ENCODE results near the gene LHX6. TPM values are rescaled to one million over a fixed set of nuclear protein-coding genes. Genes with fewer than 3 reads are reported as not detected.

The LHX6 gene
- total and polyA plus RNA-seq, 2 donors from 2014 or later, result 0.82 to 4.9 TPM

DNA sequence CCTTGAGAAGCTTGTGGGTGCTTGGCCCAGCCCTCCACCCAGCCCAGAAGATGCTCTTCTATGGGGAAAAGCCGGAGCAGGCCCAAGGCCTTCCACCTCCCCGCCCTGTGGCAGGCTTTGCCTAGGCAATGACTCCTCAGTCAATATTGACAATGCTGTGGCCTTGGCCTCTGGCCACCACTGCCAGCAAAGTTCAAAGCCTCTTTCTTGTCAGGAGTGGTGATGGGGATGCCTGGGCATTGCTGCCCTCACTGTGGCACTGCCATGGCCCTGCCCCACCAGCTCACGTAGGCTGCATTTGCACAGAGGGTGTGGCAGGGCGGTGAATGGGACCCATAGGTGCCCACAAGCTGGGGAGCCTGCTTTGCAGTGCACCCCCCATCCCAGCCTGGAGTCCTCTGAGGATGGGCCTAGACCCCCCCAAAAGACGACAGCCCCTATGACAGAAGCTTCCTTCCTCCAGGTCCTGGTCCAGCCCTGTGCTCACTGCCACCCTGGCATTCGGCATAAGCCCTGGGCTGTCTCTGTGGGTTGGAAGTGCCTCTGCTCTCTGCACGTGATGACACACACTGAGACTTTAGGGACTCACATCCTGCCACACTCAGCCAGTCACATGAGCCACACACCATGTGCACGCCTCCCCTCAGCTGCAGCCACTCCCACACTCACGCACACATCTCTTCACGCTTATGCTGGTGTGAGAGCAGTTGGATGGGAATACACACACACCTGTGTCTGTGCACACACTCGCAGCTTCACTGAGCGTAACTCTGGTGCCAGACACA lies 38.0 kb downstream of the LHX6 start:
- FAIRE-seq, result no peak
- H3K36me3 ChIP-seq (ENCODE audit: control insufficient read depth in 2 of 3, insufficient read depth in 3 of 3, low read length in 3 of 3), result no peaks in the 10 kb centered on the region
- H3K4me3 ChIP-seq (ENCODE audit: low read length in 3 of 3), result no peak overlapping the region
- no peak overlapping the region for H3K9ac ChIP-seq (ENCODE audit: low read length in 3 of 3)
- TF ChIP-seq, protein P1, sequence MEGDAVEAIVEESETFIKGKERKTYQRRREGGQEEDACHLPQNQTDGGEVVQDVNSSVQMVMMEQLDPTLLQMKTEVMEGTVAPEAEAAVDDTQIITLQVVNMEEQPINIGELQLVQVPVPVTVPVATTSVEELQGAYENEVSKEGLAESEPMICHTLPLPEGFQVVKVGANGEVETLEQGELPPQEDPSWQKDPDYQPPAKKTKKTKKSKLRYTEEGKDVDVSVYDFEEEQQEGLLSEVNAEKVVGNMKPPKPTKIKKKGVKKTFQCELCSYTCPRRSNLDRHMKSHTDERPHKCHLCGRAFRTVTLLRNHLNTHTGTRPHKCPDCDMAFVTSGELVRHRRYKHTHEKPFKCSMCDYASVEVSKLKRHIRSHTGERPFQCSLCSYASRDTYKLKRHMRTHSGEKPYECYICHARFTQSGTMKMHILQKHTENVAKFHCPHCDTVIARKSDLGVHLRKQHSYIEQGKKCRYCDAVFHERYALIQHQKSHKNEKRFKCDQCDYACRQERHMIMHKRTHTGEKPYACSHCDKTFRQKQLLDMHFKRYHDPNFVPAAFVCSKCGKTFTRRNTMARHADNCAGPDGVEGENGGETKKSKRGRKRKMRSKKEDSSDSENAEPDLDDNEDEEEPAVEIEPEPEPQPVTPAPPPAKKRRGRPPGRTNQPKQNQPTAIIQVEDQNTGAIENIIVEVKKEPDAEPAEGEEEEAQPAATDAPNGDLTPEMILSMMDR (IDR thresholded peaks at IDR 0.05; ENCODE audit: borderline replicate concordance, extremely low read depth, insufficient read depth), result no peak
- H3K27me3 ChIP-seq (ENCODE audit: control insufficient read depth, insufficient read depth, low read length), result no peaks in the 10 kb centered on the region
- DNase-seq, result peak in 2 of 5 donors; percentile 17 to 24
- no peak overlapping the region for H3K27ac ChIP-seq (ENCODE audit: low read depth in 2 of 2, low read length in 2 of 2)
- no peaks in the 10 kb centered on the region for H3K4me1 ChIP-seq (ENCODE audit: control insufficient read depth in 2 of 3, insufficient read depth in 2 of 3, low read depth in 1 of 3, low read length in 3 of 3)
- no peaks in the 10 kb centered on the region for H3K9me3 ChIP-seq (ENCODE audit: control insufficient read depth in 2 of 3, insufficient read depth in 1 of 3, low read length in 3 of 3)
- intact Hi-C loops (cut with DNase I), result no loop called here

DNA sequence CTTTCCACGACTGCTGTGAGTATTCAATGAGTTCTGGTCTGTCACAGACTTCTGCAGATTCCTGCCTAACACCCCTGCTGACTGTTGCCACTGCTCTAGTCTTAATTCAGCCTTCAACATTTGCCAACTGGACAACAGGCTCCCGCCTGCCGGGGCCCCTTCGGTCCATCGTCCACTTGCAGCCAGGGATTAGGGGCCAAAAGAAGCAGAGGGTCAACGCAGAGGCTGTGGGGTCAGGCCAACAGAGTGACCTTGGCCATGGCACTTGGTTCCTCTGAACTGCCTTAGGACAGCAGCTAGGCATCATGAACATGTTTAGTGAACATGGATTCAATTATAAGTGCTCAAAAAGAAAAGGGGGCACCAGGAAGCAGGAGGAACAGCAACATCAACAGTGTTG lies 40.4 kb downstream of the LHX6 start:
- Histone ChIP-seq H3K9me3 (ENCODE audit: control insufficient read depth in 2 of 3, insufficient read depth in 1 of 3, low read length in 3 of 3) (no peaks in the 10 kb centered on the region), H3K27me3 (ENCODE audit: control insufficient read depth, insufficient read depth, low read length) (no peaks in the 10 kb centered on the region), H3K36me3 (ENCODE audit: control insufficient read depth in 2 of 3, insufficient read depth in 3 of 3, low read length in 3 of 3) (no peaks in the 10 kb centered on the region), H3K9ac (ENCODE audit: low read length in 3 of 3) (no peak overlapping the region), H3K4me1 (ENCODE audit: control insufficient read depth in 2 of 3, insufficient read depth in 2 of 3, low read depth in 1 of 3, low read length in 3 of 3) (no peaks in the 10 kb centered on the region), H3K27ac (ENCODE audit: low read depth in 2 of 2, low read length in 2 of 2) (no peak overlapping the region), H3K4me3 (ENCODE audit: low read length in 3 of 3) (no peak overlapping the region)
- intact Hi-C loops (cut with DNase I), result no loop called here
- FAIRE-seq (no peak), DNase-seq (no peak)
- TF ChIP-seq, protein P1 (IDR thresholded peaks at IDR 0.05; ENCODE audit: borderline replicate concordance, extremely low read depth, insufficient read depth), result no peak

DNA sequence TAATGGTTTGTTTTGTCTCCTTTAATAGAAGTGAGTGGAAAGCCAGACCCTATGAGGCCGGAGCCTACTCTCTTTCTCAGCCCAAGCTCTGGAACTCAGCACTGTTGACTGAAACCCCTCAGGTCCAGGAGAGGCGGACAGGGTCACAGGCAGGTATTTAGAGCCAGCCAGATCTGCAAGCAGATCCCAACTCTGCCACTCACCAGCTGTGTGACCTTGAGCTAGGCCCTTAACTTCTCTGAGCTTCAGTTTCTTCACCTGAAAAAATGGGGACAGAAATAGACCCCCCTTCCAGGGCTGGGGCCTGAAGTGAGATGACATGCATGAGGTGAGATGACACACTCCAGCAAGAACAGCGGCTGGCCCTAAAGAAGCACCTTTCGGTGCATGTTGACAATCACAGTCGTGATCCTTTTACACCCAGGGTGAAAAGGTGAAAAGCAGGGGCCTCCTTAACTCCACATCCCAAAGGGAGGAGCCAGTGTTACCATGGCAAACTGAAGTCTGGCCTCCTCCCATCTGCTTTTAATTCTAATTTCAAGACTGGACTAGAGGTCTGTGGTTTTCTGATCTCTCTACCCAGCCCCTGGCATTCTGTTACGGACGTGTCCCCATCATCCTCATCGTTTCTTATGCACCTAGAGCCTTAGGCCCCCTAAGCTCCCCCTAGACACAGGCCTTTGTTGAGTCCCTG lies 41.8 kb downstream of the LHX6 start:
- FAIRE-seq (no peak), DNase-seq (no peak)
- Histone ChIP-seq H3K4me3 (ENCODE audit: low read length in 3 of 3) (no peak overlapping the region), H3K36me3 (ENCODE audit: control insufficient read depth in 2 of 3, insufficient read depth in 3 of 3, low read length in 3 of 3) (no peaks in the 10 kb centered on the region), H3K27me3 (ENCODE audit: control insufficient read depth, insufficient read depth, low read length) (no peaks in the 10 kb centered on the region), H3K27ac (ENCODE audit: low read depth in 2 of 2, low read length in 2 of 2) (no peak overlapping the region), H3K9ac (ENCODE audit: low read length in 3 of 3) (no peak overlapping the region), H3K9me3 (ENCODE audit: control insufficient read depth in 2 of 3, insufficient read depth in 1 of 3, low read length in 3 of 3) (no peaks in the 10 kb centered on the region), H3K4me1 (ENCODE audit: control insufficient read depth in 2 of 3, insufficient read depth in 2 of 3, low read depth in 1 of 3, low read length in 3 of 3) (no peaks in the 10 kb centered on the region)
- TF ChIP-seq, protein P1 (IDR thresholded peaks at IDR 0.05; ENCODE audit: borderline replicate concordance, extremely low read depth, insufficient read depth), result no peak
- intact Hi-C loops (cut with DNase I), result no loop called here

All from kidney (tissue), 14 donors.